IPS-NIHi7 (cell line): Measurements from ENCODE around the gene SIGLEC6.

Source experiments
- DNase-seq: peaks from one replicate; pipeline ENCODE4 v3.0.0; 2012; ENCODE audit warnings: mixed read lengths; ENCODE audit errors: extremely low spot score

The SIGLEC6 gene

GRCh38 chr19:51476164-51476563 is 55.3 kb downstream of the SIGLEC6 start:
- no peak for DNase-seq

- peak; percentile 79 for DNase-seq
Measured at GRCh38 chr19:51473009-51473707, 58.3 kb downstream of the SIGLEC6 start.

- DNase-seq = no peak
Measured at GRCh38 chr19:51472607-51473006, 58.9 kb downstream of the SIGLEC6 start.

GRCh38 chr19:51471527-51471926 is 59.9 kb downstream of the SIGLEC6 start:
- no peak for DNase-seq

- DNase-seq = no peak
Measured at GRCh38 chr19:51470966-51471365, 60.5 kb downstream of the SIGLEC6 start.

GRCh38 chr19:51469629-51470028 is 61.8 kb downstream of the SIGLEC6 start:
- DNase-seq = no peak

GRCh38 chr19:51469162-51469561 is 62.3 kb downstream of the SIGLEC6 start:
- no peak for DNase-seq

- no peak for DNase-seq
Measured at GRCh38 chr19:51468545-51468920, 62.9 kb downstream of the SIGLEC6 start.

GRCh38 chr19:51467864-51468544 is 63.5 kb downstream of the SIGLEC6 start:
- DNase-seq = no peak
